Astrocyte (in vitro differentiated cells and primary cell): ENCODE measurements around the gene FBXL13. TPM values are rescaled to one million over a fixed set of nuclear protein-coding genes. Genes with fewer than 3 reads are reported as not detected.

Experiments
- DNase-seq: peaks from one replicate; pipeline ENCODE4 v3.0.0-alpha.2; 2010; ENCODE audit warnings: low read depth
- FAIRE-seq: peaks from 2 replicates; lab custom pipeline; 2011; peaks lifted over from hg19 to GRCh38; lab: Jason Lieb, UNC
- H2AFZ ChIP-seq: 2 replicates; pipeline ENCODE4 v1.6.0; 2012; ENCODE audit warnings: low read depth, low read length, inconsistent platforms
- H3K27ac ChIP-seq: 2 replicates; pipeline ENCODE4 v1.5.1; 2011; ENCODE audit warnings: low read depth, low read length, inconsistent platforms
- H3K27me3 ChIP-seq: 2 replicates; pipeline ENCODE4 v1.6.0; 2011; ENCODE audit warnings: low read length, inconsistent platforms; ENCODE audit not compliant: insufficient read depth
- H3K36me3 ChIP-seq: 2 replicates; pipeline ENCODE4 v1.5.1; 2011; ENCODE audit warnings: low read length, inconsistent platforms; ENCODE audit not compliant: insufficient read depth
- H3K4me1 ChIP-seq: 2 replicates; pipeline ENCODE4 v1.5.1; 2011; ENCODE audit warnings: low read length, inconsistent platforms; ENCODE audit not compliant: insufficient read depth
- H3K4me2 ChIP-seq: 2 replicates; pipeline ENCODE4 v1.6.0; 2012; ENCODE audit warnings: low read length, inconsistent platforms
- H3K4me3 ChIP-seq: 2 replicates; pipeline ENCODE4 v1.5.1; 2011; ENCODE audit warnings: low read depth, mild to moderate bottlenecking, low read length, inconsistent platforms; ENCODE audit not compliant: insufficient read depth
- H3K79me2 ChIP-seq: 2 replicates; pipeline ENCODE4 v1.6.0; 2012; ENCODE audit warnings: mild to moderate bottlenecking, low read length, inconsistent platforms; ENCODE audit not compliant: insufficient read depth
- H3K9ac ChIP-seq: 2 replicates; pipeline ENCODE4 v1.6.0; 2012; ENCODE audit warnings: mild to moderate bottlenecking, low read length, inconsistent platforms
- H3K9me3 ChIP-seq: 2 replicates; pipeline ENCODE4 v1.5.1; 2012; ENCODE audit warnings: low read depth, mild to moderate bottlenecking, low read length, inconsistent platforms; ENCODE audit not compliant: insufficient read depth
- H4K20me1 ChIP-seq: 2 replicates; pipeline ENCODE4 v1.6.0; 2012; ENCODE audit warnings: low read length, inconsistent platforms; ENCODE audit not compliant: insufficient read depth
- H3K27ac Mint-ChIP-seq: one replicate; pipeline ENCODE4 v1.8.0; 2021; ENCODE audit warnings: mild to moderate bottlenecking, mixed read lengths; ENCODE audit not compliant: unreplicated experiment
- H3K27me3 Mint-ChIP-seq: one replicate; pipeline ENCODE4 v1.8.0; 2021; ENCODE audit warnings: low read depth, mixed read lengths; ENCODE audit not compliant: unreplicated experiment
- H3K36me3 Mint-ChIP-seq: one replicate; pipeline ENCODE4 v1.8.0; 2021; ENCODE audit warnings: low read depth, mixed read lengths; ENCODE audit not compliant: unreplicated experiment
- H3K4me1 Mint-ChIP-seq: one replicate; pipeline ENCODE4 v1.8.0; 2021; ENCODE audit warnings: low read depth, mixed read lengths; ENCODE audit not compliant: unreplicated experiment
- H3K4me3 Mint-ChIP-seq: one replicate; pipeline ENCODE4 v1.8.0; 2021; ENCODE audit warnings: mild to moderate bottlenecking, moderate library complexity, mixed read lengths; ENCODE audit not compliant: unreplicated experiment
- H3K9me3 Mint-ChIP-seq: one replicate; pipeline ENCODE4 v1.8.0; 2021; ENCODE audit warnings: mild to moderate bottlenecking, mixed read lengths; ENCODE audit not compliant: unreplicated experiment
- CTCF ChIP-seq: IDR thresholded peaks from 2 replicates; pipeline ENCODE4 v1.5.1; 2011; ENCODE audit warnings: low read depth, mild to moderate bottlenecking, inconsistent platforms, low read length, moderate library complexity; ENCODE audit not compliant: insufficient read depth
- EZH2 ChIP-seq: IDR thresholded peaks from 2 replicates; pipeline ENCODE4 v1.6.1; 2012; ENCODE audit warnings: mild to moderate bottlenecking, low read length, inconsistent platforms; ENCODE audit not compliant: insufficient read depth
- total RNA-seq: library from RNA; stranded (reverse); gene quantifications from 2 replicates; pipeline ENCODE4 v1.2.1, GENCODE V29; 2021

The FBXL13 gene
- total RNA-seq, 1 donor from 2014 or later: 1.2 TPM

GRCh38 chr7:102917436-102918353 lies 156.9 kb downstream of the FBXL13 start:
- Mint-ChIP-seq H3K27me3 (no peaks in the 10 kb centered on the region), H3K36me3 (no peaks in the 10 kb centered on the region), H3K4me3 (no peak overlapping the region), H3K27ac (peak overlapping the region; percentile 8), H3K9me3 (no peaks in the 10 kb centered on the region), H3K4me1 (peaks cover 28% of the 10 kb centered on the region)
- H2AFZ ChIP-seq: no peak overlapping the region
- peak overlapping the region; percentile 20 for H3K4me3 ChIP-seq
- peak overlapping the region; percentile 80 for H3K27ac ChIP-seq
- H3K4me2 ChIP-seq: peak overlapping the region; percentile 87
- H3K36me3 ChIP-seq: peaks cover 8% of the 10 kb centered on the region
- no peaks in the 10 kb centered on the region for H3K27me3 ChIP-seq
- H3K79me2 ChIP-seq: peaks cover 92% of the 10 kb centered on the region
- FAIRE-seq (no peak), DNase-seq (no peak)
- peaks cover 5% of the 10 kb centered on the region for H4K20me1 ChIP-seq
- H3K9me3 ChIP-seq: no peaks in the 10 kb centered on the region
- peak overlapping the region; percentile 93 for H3K9ac ChIP-seq
- TF ChIP-seq CTCF: no peak
- no peak for TF ChIP-seq EZH2
- peaks cover 40% of the 10 kb centered on the region for H3K4me1 ChIP-seq

GRCh38 chr7:102916881-102917280 lies 157.7 kb downstream of the FBXL13 start:
- H3K27ac Mint-ChIP-seq: peak overlapping the region; percentile 45
- H4K20me1 ChIP-seq: peaks cover 5% of the 10 kb centered on the region
- peak overlapping the region; percentile 80 for H3K27ac ChIP-seq
- H3K4me2 ChIP-seq: peak overlapping the region; percentile 87
- peaks cover 86% of the 10 kb centered on the region for H3K79me2 ChIP-seq
- H3K36me3 Mint-ChIP-seq: no peaks in the 10 kb centered on the region
- H3K4me1 Mint-ChIP-seq: peaks cover 28% of the 10 kb centered on the region
- no peak for FAIRE-seq
- peaks cover 40% of the 10 kb centered on the region for H3K4me1 ChIP-seq
- H3K9me3 ChIP-seq: no peaks in the 10 kb centered on the region
- TF ChIP-seq EZH2: no peak
- no peak for TF ChIP-seq CTCF
- DNase-seq: peak; percentile 75
- no peaks in the 10 kb centered on the region for H3K27me3 Mint-ChIP-seq
- H3K4me3 ChIP-seq: peak overlapping the region; percentile 20
- H3K36me3 ChIP-seq: peaks cover 8% of the 10 kb centered on the region
- no peak overlapping the region for H3K4me3 Mint-ChIP-seq
- H3K27me3 ChIP-seq: no peaks in the 10 kb centered on the region
- H3K9me3 Mint-ChIP-seq: no peaks in the 10 kb centered on the region
- H3K9ac ChIP-seq: peak overlapping the region; percentile 93
- no peak overlapping the region for H2AFZ ChIP-seq
